Measurements from ENCODE around the gene LYAR. TPM values are rescaled to one million over a fixed set of nuclear protein-coding genes. Genes with fewer than 3 reads are reported as not detected.

The LYAR gene, protein sequence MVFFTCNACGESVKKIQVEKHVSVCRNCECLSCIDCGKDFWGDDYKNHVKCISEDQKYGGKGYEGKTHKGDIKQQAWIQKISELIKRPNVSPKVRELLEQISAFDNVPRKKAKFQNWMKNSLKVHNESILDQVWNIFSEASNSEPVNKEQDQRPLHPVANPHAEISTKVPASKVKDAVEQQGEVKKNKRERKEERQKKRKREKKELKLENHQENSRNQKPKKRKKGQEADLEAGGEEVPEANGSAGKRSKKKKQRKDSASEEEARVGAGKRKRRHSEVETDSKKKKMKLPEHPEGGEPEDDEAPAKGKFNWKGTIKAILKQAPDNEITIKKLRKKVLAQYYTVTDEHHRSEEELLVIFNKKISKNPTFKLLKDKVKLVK
- total RNA-seq = 10 to 100 TPM; 12.2 to 18.4 (median 13.3) TPM

DNA sequence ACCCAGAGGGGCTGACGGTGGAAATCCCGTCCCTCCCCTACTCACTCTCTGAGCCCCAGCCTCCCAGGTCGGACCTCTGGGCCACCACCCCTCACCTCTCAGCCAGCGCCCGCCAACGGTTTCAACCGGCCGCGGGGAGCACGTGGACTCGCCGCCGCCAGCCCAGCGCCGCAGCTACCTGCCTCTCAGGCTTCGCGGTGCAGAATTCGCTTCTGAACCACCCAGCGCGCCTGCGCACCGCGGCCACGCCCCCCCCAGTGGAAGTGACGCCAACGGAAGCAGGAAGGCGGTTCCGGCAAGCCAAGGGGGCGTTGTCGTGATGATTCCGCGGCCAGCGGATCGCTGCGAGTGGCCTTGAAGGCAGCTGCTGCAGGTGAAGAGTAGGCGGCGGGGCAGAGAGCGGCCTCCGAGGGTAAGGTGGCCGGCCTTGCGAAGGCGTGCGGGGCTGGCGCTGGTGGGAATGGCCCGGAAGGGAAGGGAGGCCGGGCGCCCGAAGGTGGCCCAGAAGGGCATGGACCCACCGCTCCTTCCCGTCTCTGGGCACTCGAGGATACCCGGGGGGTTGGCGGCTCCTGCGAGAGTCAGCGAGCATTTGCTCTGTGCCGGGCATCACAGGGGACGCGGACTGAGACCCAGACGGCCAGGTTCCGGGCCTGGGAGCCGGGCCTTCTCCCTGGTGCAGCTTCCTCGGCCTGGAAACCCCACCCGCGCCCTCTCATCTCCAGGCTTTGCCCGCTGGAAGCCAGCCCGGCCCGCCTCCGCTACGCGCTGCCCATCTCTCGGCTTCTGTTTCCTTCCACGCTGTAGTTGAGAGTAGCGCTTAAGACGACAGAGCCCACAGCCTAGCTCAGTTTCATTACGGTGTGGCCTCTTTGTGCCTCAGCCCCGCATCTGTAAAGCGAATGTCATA lies at the start of gene LYAR, which contains the start of gene ZBTB49:
Gene LYAR (minus strand): TSS at position 214 of the 910 bp plus-strand sequence. CDS start 6,412 bp downstream, outside the sequence.
Gene ZBTB49 (plus strand): TSS at position 311 of the 910 bp plus-strand sequence. CDS start 9,695 bp downstream, outside the sequence.
- DNase-seq (ENCODE audit: extremely low spot score) = peak; percentile 98
- 0% methylated on average over 18 of the region's 77 CpGs for WGBS
- intact Hi-C loops (cut with DNase I) = loop anchor here (5.0 kb wide), 1 partner anchor 38 kb away; no protein-coding TSS in a partner anchor
- Histone ChIP-seq H3K27me3 (no peaks in the 10 kb centered on the region), H3K27ac (replicated peaks in 1 of 4) (peak within 1 kb of the TSS; percentile 77 to 94 (median 80)), H3K36me3 (peaks cover 0 to 20% (median 10%) of the 10 kb centered on the region in 4 donors), H3K4me3 (peak within 1 kb of the TSS; percentile 72 to 98 (median 83)), H3K9me3 (no peaks in the 10 kb centered on the region), H3K4me1 (peaks cover 24 to 42% (median 27%) of the 10 kb centered on the region in 4 donors)
- TF ChIP-seq POLR2AphosphoS5 (IDR thresholded peaks at IDR 0.05) (peak; percentile 92 to 97), POLR2A (IDR thresholded peaks at IDR 0.05; ENCODE audit: low read depth) (peak; percentile 25), EP300 (IDR thresholded peaks at IDR 0.05) (no peak)
- TF ChIP-seq, protein P1, sequence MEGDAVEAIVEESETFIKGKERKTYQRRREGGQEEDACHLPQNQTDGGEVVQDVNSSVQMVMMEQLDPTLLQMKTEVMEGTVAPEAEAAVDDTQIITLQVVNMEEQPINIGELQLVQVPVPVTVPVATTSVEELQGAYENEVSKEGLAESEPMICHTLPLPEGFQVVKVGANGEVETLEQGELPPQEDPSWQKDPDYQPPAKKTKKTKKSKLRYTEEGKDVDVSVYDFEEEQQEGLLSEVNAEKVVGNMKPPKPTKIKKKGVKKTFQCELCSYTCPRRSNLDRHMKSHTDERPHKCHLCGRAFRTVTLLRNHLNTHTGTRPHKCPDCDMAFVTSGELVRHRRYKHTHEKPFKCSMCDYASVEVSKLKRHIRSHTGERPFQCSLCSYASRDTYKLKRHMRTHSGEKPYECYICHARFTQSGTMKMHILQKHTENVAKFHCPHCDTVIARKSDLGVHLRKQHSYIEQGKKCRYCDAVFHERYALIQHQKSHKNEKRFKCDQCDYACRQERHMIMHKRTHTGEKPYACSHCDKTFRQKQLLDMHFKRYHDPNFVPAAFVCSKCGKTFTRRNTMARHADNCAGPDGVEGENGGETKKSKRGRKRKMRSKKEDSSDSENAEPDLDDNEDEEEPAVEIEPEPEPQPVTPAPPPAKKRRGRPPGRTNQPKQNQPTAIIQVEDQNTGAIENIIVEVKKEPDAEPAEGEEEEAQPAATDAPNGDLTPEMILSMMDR (IDR thresholded peaks at IDR 0.05) = no peak

DNA sequence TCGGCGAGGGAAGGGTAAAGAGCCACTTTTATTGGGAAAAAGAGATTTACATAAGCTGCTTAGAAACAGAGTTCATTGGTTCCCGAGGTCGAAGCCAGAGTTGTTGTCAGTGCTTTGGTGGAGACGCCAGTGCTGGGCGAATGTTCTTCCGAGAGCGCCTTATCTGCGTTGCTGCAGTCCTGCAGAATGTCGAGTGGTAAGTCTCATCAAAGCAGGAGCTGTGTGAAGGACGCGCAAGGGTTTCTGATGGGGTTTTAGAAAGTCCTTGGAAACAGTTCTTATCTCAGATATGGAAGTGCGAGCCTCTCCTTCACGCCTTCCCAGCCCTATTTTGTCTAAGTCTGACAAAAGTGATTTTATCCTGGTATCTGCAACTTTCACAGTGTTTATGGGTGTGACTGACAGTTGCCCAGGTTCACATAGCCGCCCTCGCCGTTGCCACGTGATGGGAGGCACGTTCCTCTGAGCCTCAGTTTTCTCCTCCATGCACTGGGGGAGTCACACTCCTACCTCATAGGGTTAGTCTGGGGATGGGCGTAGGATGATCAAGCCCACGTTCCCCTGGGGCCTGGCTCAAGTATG lies 49.6 kb upstream of the LYAR start:
- DNase-seq (ENCODE audit: extremely low spot score) = no peak
- Histone ChIP-seq H3K4me1 (peaks cover 0 to 3% (median 0%) of the 10 kb centered on the region in 4 donors), H3K27me3 (peaks cover 0 to 11% (median 0%) of the 10 kb centered on the region in 4 donors), H3K36me3 (no peaks in the 10 kb centered on the region), H3K4me3 (no peak overlapping the region), H3K27ac (replicated peaks in 1 of 4) (no peak overlapping the region), H3K9me3 (no peaks in the 10 kb centered on the region)
- 75% methylated on average over 21 of the region's 21 CpGs for WGBS
- TF ChIP-seq, protein P1 (IDR thresholded peaks at IDR 0.05) = no peak
- TF ChIP-seq POLR2A (IDR thresholded peaks at IDR 0.05; ENCODE audit: low read depth) (no peak), EP300 (IDR thresholded peaks at IDR 0.05) (no peak), POLR2AphosphoS5 (IDR thresholded peaks at IDR 0.05) (no peak)
- intact Hi-C loops (cut with DNase I) = no loop called here

DNA sequence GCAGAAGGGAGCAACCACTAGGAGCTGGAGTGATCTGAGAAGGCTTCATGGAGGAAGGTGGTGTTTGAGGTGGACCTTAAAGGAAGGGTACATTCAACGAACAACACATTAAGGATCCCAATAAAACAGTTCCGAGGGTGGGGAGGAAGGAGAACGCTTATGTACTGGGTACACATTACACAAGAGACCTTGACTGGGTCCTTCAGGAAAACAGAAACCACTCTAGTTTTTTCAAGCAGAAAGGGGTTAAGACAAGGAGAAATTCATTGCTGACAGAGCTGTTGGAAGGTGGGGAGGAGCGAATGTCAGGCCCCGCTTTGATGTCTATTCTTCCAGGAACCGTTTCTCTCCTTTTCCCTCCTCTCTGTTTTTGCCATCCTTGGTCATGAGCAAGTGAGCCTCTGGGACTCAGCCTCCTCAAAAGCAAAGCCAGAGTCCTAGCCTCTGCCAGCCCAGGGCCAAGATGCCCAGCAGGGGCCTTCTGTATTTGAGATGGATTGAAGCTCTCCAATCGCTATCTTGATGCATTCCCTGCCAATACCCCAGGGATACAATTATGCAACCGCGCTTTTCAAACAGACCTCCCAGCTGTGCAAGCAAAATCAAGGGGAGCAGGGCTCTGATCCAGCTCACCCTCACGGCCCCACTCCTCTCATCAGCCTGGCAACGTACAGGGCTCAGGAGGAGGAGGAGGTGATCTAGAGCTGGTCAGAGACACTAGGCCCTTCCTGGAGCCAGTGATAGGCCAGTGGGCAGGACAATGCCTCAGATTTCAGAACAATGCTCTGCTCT lies 48.5 kb upstream of the LYAR start:
- Histone ChIP-seq H3K27ac (replicated peaks in 1 of 4) (no peak overlapping the region), H3K4me1 (peaks cover 0 to 3% (median 0%) of the 10 kb centered on the region in 4 donors), H3K9me3 (no peaks in the 10 kb centered on the region), H3K27me3 (peaks cover 0 to 11% (median 0%) of the 10 kb centered on the region in 4 donors), H3K36me3 (no peaks in the 10 kb centered on the region), H3K4me3 (no peak overlapping the region)
- TF ChIP-seq POLR2AphosphoS5 (IDR thresholded peaks at IDR 0.05) (no peak), EP300 (IDR thresholded peaks at IDR 0.05) (no peak), POLR2A (IDR thresholded peaks at IDR 0.05; ENCODE audit: low read depth) (no peak)
- TF ChIP-seq, protein P1 (IDR thresholded peaks at IDR 0.05) = no peak
- intact Hi-C loops (cut with DNase I) = no loop called here
- no peak for DNase-seq (ENCODE audit: extremely low spot score)
- WGBS = 65% methylated on average over 9 of the region's 11 CpGs

All from esophagus muscularis mucosa (tissue), 4 donors.